ENCODE measurements around the gene EIF4EBP3.

Gene EIF4EBP3

GRCh38 chr5:140557136-140557805 is 9.8 kb downstream of the EIF4EBP3 start, which contains the start of gene SRA1:
SRA1 (minus strand) TSS chr5:140557473; CDS start chr5:140557452, 21 bp downstream.
- DNase-seq, result peak; percentile 95

GRCh38 chr5:140557965-140558364 is 10.5 kb downstream of the EIF4EBP3 start:
- DNase-seq, result no peak

GRCh38 chr5:140558542-140558941 is 11.1 kb downstream of the EIF4EBP3 start:
- DNase-seq, result no peak

- DNase-seq, result no peak
Observed at GRCh38 chr5:140560227-140560626, 12.8 kb downstream of the EIF4EBP3 start.

- DNase-seq, result no peak
Observed at GRCh38 chr5:140561753-140562523, 14.5 kb downstream of the EIF4EBP3 start.

GRCh38 chr5:140563596-140563995 is 16.1 kb downstream of the EIF4EBP3 start:
- no peak for DNase-seq

GRCh38 chr5:140564196-140565023 is 16.9 kb downstream of the EIF4EBP3 start, which contains the start of the genes APBB3 and SLC35A4:
APBB3 (minus strand) TSS chr5:140564598; CDS start chr5:140564245, 353 bp downstream.
SLC35A4 (plus strand) TSS chr5:140564828; CDS start chr5:140567170, 2,342 bp downstream.
- peak; percentile 100 for DNase-seq

GRCh38 chr5:140565024-140565779 is 17.7 kb downstream of the EIF4EBP3 start:
- no peak for DNase-seq

GRCh38 chr5:140565780-140566095 is 18.3 kb downstream of the EIF4EBP3 start:
- DNase-seq, result no peak

GRCh38 chr5:140566665-140567064 is 19.2 kb downstream of the EIF4EBP3 start:
- no peak for DNase-seq

- no peak for DNase-seq
Observed at GRCh38 chr5:140567136-140567818, 19.8 kb downstream of the EIF4EBP3 start.

GRCh38 chr5:140567871-140568270 is 20.4 kb downstream of the EIF4EBP3 start:
- no peak for DNase-seq

- peak; percentile 54 for DNase-seq
Observed at GRCh38 chr5:140568443-140569063, 21.1 kb downstream of the EIF4EBP3 start.

GRCh38 chr5:140569197-140569596 is 21.7 kb downstream of the EIF4EBP3 start:
- DNase-seq, result peak; percentile 80

- DNase-seq, result no peak
Observed at GRCh38 chr5:140570058-140570457, 22.6 kb downstream of the EIF4EBP3 start.

- DNase-seq, result no peak
Observed at GRCh38 chr5:140570488-140570887, 23.0 kb downstream of the EIF4EBP3 start.

GRCh38 chr5:140571105-140571504 is 23.6 kb downstream of the EIF4EBP3 start:
- no peak for DNase-seq

GRCh38 chr5:140573683-140574082 is 26.2 kb downstream of the EIF4EBP3 start:
- DNase-seq, result no peak

GRCh38 chr5:140574165-140574564 is 26.7 kb downstream of the EIF4EBP3 start:
- DNase-seq, result peak; percentile 63

GRCh38 chr5:140575309-140575708 is 27.8 kb downstream of the EIF4EBP3 start:
- peak; percentile 89 for DNase-seq

- peak; percentile 52 for DNase-seq
Observed at GRCh38 chr5:140576776-140577201, 29.3 kb downstream of the EIF4EBP3 start.
